Effector memory CD4-positive, alpha-beta T cell (primary cell): ENCODE data around the gene MYOG.

Experiments
- DNase-seq, 3 donors: peaks; one replicate each; pipeline ENCODE4 v3.0.0-alpha.2; 2020
- H3K27ac ChIP-seq: 2 replicates; pipeline ENCODE4 v1.7.0; 2013; ENCODE audit warnings: mild to moderate bottlenecking, low read length, moderate library complexity; ENCODE audit not compliant: insufficient read depth, poor library complexity, severe bottlenecking
- H3K27me3 ChIP-seq: replicated peaks from 2 replicates; pipeline ENCODE4 v1.7.0; 2013; ENCODE audit warnings: mild to moderate bottlenecking, low read length; ENCODE audit not compliant: insufficient read depth, control insufficient read depth, poor library complexity, severe bottlenecking
- H3K36me3 ChIP-seq: 2 replicates; pipeline ENCODE4 v1.7.0; 2013; ENCODE audit warnings: mild to moderate bottlenecking, low read length, moderate library complexity; ENCODE audit not compliant: control insufficient read depth, insufficient read depth
- H3K4me1 ChIP-seq: 2 replicates; pipeline ENCODE4 v1.7.0; 2013; ENCODE audit warnings: low read length, mild to moderate bottlenecking; ENCODE audit not compliant: control insufficient read depth, insufficient read depth, poor library complexity, severe bottlenecking
- H3K4me3 ChIP-seq: 2 replicates; pipeline ENCODE4 v1.7.0; 2013; ENCODE audit warnings: low read length, low read depth, mild to moderate bottlenecking; ENCODE audit not compliant: insufficient read depth, poor library complexity, severe bottlenecking
- H3K9me3 ChIP-seq: 2 replicates; pipeline ENCODE4 v1.7.0; 2013; ENCODE audit warnings: mild to moderate bottlenecking, low read length, moderate library complexity; ENCODE audit not compliant: control insufficient read depth

Gene MYOG

DNA sequence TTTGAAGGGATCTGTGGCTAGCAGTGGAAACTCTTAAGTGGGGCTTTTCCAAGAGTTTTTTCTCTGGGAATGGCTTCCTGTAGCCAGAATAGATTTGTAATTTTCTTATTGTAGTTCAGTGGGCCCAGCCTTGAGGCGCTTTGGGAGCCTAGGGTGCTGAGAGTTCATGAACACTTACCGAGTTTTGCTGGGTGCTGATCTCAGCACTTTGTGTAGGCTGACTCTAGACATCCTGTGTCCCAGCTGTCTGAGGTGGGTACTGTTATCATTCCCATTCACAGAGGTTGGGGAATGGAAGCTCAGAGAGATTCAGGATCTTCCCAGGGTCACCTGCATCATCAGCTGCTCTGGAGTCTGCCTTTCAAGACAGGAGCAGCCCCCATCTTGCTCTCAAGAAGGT is 52.5 kb downstream of the MYOG start:
- H3K9me3 ChIP-seq: no peaks in the 10 kb centered on the region
- H3K4me1 ChIP-seq: no peaks in the 10 kb centered on the region
- H3K4me3 ChIP-seq: no peak overlapping the region
- no peak overlapping the region for H3K27ac ChIP-seq
- no peaks in the 10 kb centered on the region for H3K36me3 ChIP-seq
- DNase-seq: no peak
- no peaks in the 10 kb centered on the region for H3K27me3 ChIP-seq
